HEK293T (cell line): ENCODE results near the gene R3HDM2.

Experiments
- ARNT ChIP-seq: fragments of 450-650 bp; IDR thresholded peaks from 2 replicates; pipeline ENCODE4 v1.6.1; 2017; ENCODE audit warnings: mild to moderate bottlenecking
- BHLHE40 ChIP-seq: fragments of 450-650 bp; IDR thresholded peaks from 2 replicates; pipeline ENCODE4 v1.6.1; 2016; ENCODE audit warnings: mild to moderate bottlenecking, moderate library complexity, borderline replicate concordance
- FOXK2 ChIP-seq: fragments of 450-650 bp; IDR thresholded peaks from 2 replicates; pipeline ENCODE4 v1.6.1; 2016; ENCODE audit warnings: mild to moderate bottlenecking
- HDGF ChIP-seq: fragments of 450-650 bp; IDR thresholded peaks from 2 replicates; pipeline ENCODE4 v1.6.1; 2017; ENCODE audit warnings: antibody characterized with exemption, borderline replicate concordance
- SP1 ChIP-seq: fragments of 450-650 bp; IDR thresholded peaks from 2 replicates; pipeline ENCODE4 v1.6.1; 2017
- SUZ12 ChIP-seq: fragments of 450-650 bp; IDR thresholded peaks from 2 replicates; pipeline ENCODE4 v1.6.1; 2016; ENCODE audit warnings: mild to moderate bottlenecking
- TARDBP ChIP-seq: fragments of 450-650 bp; IDR thresholded peaks from 2 replicates; pipeline ENCODE4 v1.6.1; 2016
- ZNF384 ChIP-seq: fragments of 450-650 bp; IDR thresholded peaks from 2 replicates; pipeline ENCODE4 v1.6.1; 2016
- TF ChIP-seq, protein P1 (sequence below): fragments of 450-650 bp; IDR thresholded peaks from 2 replicates; pipeline ENCODE4 v1.6.1; 2016

DNA sequence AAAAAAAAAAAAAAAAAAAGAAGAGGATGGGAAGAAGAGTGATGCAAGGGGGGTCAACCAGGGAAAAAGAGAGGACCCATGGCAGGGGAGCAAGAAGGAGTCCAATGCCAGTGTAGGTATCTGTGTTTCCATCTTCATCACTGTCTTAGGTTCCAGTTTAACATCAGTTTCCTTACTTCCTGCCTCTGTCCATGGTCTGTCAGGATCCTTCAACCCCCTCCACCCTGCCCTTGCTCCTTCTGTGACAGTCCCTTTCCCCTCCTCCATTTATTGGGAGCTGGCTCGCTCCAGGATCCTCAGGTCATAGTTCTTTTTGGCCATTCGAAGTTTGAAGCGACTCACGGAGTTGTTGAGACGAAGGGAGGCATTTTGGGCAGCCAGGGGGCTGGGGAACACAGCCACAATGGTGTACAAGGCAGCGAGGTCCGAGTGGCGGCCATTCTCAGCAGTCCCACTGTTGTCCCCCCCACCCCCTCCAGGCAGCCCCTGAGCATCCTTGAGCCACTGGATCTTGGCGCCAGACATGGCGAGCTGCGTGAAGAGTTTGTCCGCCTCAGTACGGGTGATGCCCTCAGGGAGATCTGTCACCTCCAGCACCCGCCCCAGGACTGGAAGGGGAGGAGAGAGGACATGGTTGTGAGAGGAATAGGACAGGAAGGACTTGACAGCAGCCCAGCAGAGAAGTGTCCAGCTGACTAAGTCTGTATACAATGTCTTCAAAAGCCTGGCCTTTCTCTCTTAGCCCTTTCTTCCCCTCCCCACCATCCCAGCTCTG lies 176.2 kb downstream of the R3HDM2 start:
- no peak for TF ChIP-seq SUZ12
- TF ChIP-seq, protein P1, sequence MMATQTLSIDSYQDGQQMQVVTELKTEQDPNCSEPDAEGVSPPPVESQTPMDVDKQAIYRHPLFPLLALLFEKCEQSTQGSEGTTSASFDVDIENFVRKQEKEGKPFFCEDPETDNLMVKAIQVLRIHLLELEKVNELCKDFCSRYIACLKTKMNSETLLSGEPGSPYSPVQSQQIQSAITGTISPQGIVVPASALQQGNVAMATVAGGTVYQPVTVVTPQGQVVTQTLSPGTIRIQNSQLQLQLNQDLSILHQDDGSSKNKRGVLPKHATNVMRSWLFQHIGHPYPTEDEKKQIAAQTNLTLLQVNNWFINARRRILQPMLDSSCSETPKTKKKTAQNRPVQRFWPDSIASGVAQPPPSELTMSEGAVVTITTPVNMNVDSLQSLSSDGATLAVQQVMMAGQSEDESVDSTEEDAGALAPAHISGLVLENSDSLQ, result no peak
- TF ChIP-seq BHLHE40, result no peak
- no peak for TF ChIP-seq TARDBP
- no peak for TF ChIP-seq ZNF384
- TF ChIP-seq FOXK2, result no peak
- no peak for TF ChIP-seq HDGF
- no peak for TF ChIP-seq ARNT
- no peak for TF ChIP-seq SP1
